ENCODE data around the gene SOX13.

SOX13 gene

DNA sequence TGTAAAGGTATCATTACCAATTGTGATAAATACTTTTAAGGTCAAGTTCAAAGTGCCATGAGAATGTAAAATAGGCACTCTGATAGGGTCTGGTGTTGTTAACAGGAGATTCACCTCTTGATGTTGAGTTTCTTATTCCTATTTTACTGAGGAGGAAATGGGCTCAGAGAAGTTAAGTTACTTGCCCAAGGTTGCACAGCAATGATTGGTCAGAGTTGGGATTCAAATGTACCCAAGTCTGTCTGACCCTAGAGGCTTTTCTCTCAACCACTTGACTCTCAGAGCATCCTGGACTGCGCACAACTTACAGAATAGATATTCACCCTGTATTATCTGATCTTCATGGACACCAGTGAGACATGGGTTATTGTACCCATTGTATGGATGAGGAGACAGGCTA lies 33.9 kb downstream of the SOX13 start:
- no peak for DNase-seq (ENCODE audit: low spot score)

DNA sequence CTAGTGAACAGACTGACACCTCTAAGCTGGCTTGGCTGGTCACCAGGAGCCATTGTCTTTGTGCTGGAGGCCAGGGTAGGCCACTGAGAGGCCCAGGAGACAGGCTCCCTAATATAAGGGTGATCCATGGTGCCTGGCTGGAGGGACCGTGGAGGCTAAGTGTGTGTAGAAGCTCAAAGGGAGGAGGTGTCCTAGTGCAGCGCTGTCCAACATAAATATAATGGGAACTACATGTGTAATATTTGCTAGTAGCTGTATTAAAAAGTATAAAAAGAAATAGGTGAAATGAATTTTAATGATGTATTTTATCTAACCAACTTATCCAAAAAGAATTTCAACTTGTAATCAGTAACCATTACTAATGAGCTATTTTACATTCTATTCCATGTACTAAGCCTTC lies 35.0 kb downstream of the SOX13 start:
- no peak for DNase-seq (ENCODE audit: low spot score)

GRCh38 chr1:204108312-204109141 lies 35.6 kb downstream of the SOX13 start:
- no peak for DNase-seq (ENCODE audit: low spot score)

DNA sequence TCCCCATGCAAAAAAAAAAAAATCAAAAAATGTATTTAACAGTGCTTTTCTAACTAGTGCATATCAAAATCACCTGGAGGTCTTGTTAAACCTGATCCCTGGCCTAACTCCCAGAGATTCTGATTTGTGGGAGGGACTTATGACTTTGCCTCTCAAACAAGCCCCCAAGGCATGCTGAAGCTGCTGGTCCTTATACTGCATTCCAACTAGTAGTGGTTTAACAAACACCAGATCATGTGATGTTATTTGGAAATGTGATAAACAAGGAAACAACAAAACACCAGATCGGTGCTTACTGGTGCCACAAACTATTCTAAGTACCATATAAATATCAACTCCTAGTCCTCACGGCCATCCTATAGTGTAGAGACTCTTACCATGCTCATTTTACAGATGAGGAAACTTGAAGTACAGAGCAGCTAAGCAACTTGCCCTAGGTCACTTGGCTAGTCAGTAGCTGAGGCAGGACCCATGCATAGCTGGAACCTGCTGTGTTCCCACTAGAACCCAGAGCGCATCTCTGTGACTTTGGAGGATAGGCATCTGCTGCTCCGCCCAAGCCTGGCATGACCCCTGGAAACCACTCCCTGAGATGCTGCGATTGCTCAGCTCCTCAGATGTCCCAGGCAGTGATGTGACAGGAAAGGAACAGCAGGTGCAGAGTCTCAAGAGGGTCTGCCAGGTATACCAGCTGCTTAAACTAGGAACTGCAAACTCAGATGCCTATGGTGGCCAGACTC lies 38.1 kb downstream of the SOX13 start:
- no peak for DNase-seq (ENCODE audit: low spot score)

GRCh38 chr1:204112876-204113730 lies 40.2 kb downstream of the SOX13 start:
- no peak for DNase-seq (ENCODE audit: low spot score)

DNA sequence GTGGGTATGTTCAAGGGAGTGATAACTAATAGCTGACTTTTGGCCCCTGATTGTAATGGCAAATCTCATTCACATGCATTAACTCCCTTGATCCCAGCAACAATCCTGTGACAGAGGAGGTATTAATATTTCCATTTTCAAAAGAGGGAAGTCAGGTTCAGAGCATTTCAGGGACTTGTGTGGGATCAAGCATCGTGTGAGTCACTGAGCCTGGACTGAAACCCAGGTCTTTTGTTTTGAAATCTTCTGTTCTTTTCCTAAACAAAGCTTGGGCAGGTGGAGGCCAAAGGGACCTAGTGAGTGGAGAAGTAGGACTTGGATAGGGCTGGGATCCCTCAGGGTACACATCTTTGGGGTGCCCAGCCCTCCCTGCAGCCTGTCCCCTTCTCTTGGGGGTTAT lies 41.0 kb downstream of the SOX13 start:
- no peak for DNase-seq (ENCODE audit: low spot score)

DNA sequence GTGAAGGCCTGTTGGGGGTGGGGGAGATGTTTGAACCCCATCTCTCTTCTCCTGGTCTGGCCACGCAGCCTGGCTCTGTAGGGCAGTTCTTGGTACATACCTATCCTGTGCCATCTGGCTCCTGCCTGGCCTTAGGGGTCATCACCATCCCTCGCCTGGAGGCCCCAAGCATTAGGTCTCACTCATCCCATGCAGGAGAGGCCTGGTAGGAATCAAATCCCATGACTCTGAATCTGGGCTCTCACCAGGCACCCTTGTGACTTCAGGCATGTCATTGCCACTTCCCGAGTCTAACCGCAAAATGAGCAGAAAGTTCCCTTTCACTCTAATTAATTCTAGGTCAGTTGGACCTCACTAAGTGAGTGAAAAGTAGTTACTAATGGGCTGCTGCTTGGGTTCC lies 41.7 kb downstream of the SOX13 start:
- no peak for DNase-seq (ENCODE audit: low spot score)

- no peak for DNase-seq (ENCODE audit: low spot score)
Observed at GRCh38 chr1:204115116-204115515, 42.2 kb downstream of the SOX13 start.

DNA sequence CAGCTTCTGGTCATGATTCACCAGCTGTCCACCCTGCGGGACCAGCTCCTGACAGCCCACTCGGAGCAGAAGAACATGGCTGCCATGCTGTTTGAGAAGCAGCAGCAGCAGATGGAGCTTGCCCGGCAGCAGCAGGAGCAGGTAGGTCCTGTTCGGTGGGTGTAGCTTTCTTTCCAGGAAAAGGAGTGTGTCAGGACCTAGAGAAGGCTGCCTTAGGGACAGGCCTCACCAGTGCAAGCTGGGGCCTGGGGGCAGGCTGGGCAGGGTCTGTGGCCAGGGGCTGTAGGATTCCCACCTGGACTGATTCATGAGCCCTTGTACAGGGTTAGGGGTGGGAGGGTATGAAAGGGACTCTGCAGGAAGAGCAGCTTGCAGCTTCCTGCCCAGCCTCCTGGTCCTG lies 43.6 kb downstream of the SOX13 start:
- DNase-seq (ENCODE audit: low spot score), result no peak

GRCh38 chr1:204121840-204122555 lies 49.1 kb downstream of the SOX13 start:
- no peak for DNase-seq (ENCODE audit: low spot score)

- no peak for DNase-seq (ENCODE audit: low spot score)
Observed at GRCh38 chr1:204123376-204123775, 50.5 kb downstream of the SOX13 start.

DNA sequence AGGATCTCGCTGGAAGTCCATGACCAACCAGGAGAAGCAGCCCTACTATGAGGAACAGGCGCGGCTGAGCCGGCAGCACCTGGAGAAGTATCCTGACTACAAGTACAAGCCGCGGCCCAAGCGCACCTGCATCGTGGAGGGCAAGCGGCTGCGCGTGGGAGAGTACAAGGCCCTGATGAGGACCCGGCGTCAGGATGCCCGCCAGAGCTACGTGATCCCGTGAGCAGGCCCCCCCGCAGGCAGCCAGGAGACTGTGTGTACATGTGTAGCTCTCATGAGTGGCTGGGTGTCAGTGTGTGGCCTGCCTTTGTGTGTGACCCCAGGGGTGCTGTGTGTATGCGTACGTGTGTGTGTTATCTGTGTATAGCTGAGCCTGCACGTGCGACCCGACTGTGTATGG lies 51.7 kb downstream of the SOX13 start:
- DNase-seq (ENCODE audit: low spot score), result no peak

DNA sequence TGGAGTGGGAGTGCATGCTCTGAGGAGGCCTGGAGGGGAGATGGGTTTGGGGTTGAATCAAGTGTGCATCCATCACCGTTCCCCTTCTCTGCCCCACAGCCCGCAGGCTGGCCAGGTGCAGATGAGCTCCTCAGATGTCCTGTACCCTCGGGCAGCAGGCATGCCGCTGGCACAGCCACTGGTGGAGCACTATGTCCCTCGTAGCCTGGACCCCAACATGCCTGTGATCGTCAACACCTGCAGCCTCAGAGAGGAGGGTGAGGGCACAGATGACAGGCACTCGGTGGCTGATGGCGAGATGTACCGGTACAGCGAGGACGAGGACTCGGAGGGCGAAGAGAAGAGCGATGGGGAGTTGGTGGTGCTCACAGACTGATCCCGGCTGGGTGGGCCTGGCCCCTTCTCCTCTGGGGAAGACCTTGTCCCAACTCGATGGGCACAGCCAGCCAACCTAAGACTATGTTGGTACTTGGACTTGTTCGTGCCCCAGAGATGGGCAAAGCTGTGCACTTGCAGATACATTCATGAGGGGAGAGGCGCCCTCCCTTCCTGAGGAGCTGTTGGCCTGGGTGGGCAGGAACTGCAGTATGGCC lies 52.9 kb downstream of the SOX13 start:
- no peak for DNase-seq (ENCODE audit: low spot score)

DNA sequence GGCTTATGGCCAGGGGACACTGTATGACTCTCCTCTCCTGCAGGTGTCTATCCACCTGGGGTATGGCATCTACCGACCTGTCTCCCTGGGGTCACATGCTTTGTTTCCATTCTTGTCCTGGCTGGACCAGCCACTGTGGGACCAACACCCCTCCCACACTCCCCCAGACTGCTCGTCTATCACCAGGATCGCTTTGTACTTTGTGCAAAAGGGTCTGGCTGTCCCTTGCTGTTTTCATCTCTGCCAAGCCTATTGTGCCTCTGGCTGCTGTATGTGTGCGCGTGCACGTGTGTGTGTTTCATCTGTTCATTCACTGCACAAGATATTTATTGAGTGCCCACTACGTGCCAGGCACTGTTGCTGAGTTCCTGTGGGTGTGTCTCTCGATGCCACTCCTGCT lies 53.5 kb downstream of the SOX13 start:
- no peak for DNase-seq (ENCODE audit: low spot score)

DNA sequence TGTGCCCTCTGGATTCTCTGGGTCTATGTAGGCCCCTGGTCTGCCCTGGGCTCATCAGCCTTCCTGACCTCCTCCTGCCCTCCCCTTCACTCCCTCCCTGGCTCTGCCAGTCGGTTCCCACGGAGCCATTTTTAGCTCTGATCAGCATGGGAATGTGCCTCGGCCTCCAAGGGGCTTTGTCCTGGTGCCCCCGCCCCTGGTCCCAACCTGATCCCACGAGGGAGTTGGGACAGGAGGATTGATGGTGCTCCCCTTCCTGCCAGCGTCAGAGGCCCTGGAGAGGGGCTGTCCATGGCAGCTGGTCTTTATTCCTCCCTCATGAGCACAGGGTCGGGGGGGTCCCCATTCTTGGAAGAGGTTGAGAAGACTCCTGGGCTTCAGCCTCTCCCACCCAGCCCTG lies 54.0 kb downstream of the SOX13 start:
- no peak for DNase-seq (ENCODE audit: low spot score)

DNA sequence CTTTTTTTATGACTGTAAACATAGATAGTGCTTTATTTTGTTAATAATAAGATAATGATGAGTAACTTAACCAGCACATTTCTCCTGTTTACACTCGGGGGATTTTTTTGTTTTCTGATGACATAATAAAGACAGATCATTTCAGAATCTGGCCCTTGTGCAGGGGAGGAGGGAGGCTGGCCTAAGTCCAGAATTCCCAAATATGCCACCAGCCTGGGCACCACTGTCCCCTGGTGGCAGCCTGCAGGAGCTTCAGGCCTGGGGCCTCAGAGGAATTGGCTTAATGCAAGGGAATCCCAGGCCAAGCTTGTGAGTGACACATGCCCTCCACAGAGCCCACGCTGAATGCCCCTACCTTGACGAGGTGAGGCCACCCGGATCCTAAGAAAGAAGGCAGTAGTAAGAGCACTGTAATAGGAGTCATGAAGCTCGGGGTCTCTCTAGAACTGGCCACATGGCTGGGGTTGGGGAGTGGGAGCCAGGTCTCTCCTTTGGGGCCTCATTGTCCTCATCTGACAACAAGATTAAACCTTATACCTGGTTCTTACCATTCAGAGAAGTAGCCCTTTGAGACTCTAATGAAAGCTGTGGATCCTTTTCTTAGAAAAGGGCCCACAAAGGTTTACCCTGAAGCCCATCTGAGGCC lies 54.8 kb downstream of the SOX13 start:
- DNase-seq (ENCODE audit: low spot score), result peak; percentile 29

- no peak for DNase-seq (ENCODE audit: low spot score)
Observed at GRCh38 chr1:204128464-204128963, 55.6 kb downstream of the SOX13 start.

- peak; percentile 61 for DNase-seq (ENCODE audit: low spot score)
Observed at GRCh38 chr1:204128964-204129896, 56.3 kb downstream of the SOX13 start.

GRCh38 chr1:204130178-204130577 lies 57.3 kb downstream of the SOX13 start:
- no peak for DNase-seq (ENCODE audit: low spot score)
